ENCODE results near the gene SMPD3.
A peak's percentile ranks its signal among the peaks of the same experiment; 100 is the strongest.

SMPD3 gene

GRCh38 chr16:68332411-68333121 lies 115.7 kb downstream of the SMPD3 start:
- TF ChIP-seq ZFX (IDR thresholded peaks at IDR 0.05; ENCODE audit: borderline replicate concordance): no peak
- TF ChIP-seq CTCF (IDR thresholded peaks at IDR 0.05): no peak
- H3K27ac ChIP-seq: no peak overlapping the region

GRCh38 chr16:68331879-68332410 lies 116.4 kb downstream of the SMPD3 start:
- TF ChIP-seq ZFX (IDR thresholded peaks at IDR 0.05; ENCODE audit: borderline replicate concordance): no peak
- no peak for TF ChIP-seq CTCF (IDR thresholded peaks at IDR 0.05)

GRCh38 chr16:68328860-68329390 lies 119.4 kb downstream of the SMPD3 start:
- H3K27ac ChIP-seq: peak overlapping the region; percentile 66
- TF ChIP-seq CTCF (IDR thresholded peaks at IDR 0.05): peak; percentile 55
- TF ChIP-seq ZFX (IDR thresholded peaks at IDR 0.05; ENCODE audit: borderline replicate concordance): no peak

More at GRCh38 chr16:68331879-68332410, 116.4 kb downstream of the SMPD3 start:
- no peak overlapping the region for H3K27ac ChIP-seq

- TF ChIP-seq CTCF (IDR thresholded peaks at IDR 0.05) (peak; percentile 87), ZFX (IDR thresholded peaks at IDR 0.05; ENCODE audit: borderline replicate concordance) (no peak)
- peak overlapping the region; percentile 66 for H3K27ac ChIP-seq
Measured at GRCh38 chr16:68328151-68328859, 120.0 kb downstream of the SMPD3 start.

- TF ChIP-seq ZFX (IDR thresholded peaks at IDR 0.05; ENCODE audit: borderline replicate concordance) (no peak), CTCF (IDR thresholded peaks at IDR 0.05) (no peak)
- no peak overlapping the region for H3K27ac ChIP-seq
Measured at GRCh38 chr16:68324780-68325357, 123.4 kb downstream of the SMPD3 start.

- H3K27ac ChIP-seq: no peak overlapping the region
- TF ChIP-seq CTCF (IDR thresholded peaks at IDR 0.05) (no peak), ZFX (IDR thresholded peaks at IDR 0.05; ENCODE audit: borderline replicate concordance) (no peak)
Measured at GRCh38 chr16:68324336-68324735, 124.0 kb downstream of the SMPD3 start.

Measured in 22Rv1 (cell line).